HG02870 (cell line): ENCODE measurements around the gene FAU.
"Not testable (repeated sequence)": the region's sequence is repeated elsewhere in the genome, so short reads cannot be mapped to it uniquely, and the experiment has no call there.

Experiments used
- ATAC-seq: cut with Tn5 transposase; IDR thresholded peaks from one replicate; pipeline ENCODE4 v1.9.1; 2021; ENCODE audit warnings: mild to moderate bottlenecking, moderate library complexity; ENCODE audit not compliant: unreplicated experiment

The FAU gene

DNA sequence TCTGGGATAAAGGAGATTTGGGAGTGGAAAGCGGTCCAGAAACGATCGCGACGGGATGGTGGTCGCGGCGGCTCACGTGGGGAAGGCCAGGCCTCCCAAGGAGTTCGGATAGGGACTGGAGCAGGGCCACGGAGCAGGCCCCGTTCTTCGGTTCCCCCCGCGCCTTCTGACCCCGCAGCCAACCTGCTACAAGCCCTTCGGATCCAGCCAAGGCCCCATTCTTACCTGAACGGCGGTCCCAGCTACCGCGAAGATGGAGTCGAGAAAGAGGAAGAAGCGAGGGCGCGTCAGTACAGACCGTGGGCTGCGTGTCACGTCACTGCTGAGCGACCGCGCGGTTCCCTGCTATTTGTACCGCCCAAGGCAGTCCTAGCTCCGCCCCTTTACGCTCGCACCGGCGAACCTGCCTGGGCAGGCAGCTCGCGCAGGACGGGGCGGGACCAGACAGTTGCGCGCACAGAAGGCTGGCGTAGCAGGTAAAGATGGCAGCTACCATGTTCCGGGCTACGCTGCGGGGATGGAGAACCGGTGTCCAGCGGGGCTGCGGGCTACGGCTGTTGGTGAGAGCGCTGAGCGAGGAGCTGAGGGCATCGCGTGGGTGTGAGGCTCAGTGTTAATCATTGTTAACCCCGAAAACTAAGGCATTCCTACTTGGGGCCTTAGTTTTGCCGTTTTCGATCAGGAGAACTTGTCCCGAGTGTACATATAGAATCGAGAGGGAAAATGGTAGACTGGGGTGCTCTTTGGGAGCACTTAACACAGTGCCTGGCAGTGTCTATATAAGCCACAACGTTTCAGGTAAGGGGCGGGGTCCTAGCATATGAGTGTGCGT, at the start of gene FAU, which contains the start of gene MRPL49:
FAU (minus strand) TSS at position 270 of the 832 bp plus-strand sequence. CDS start 321 bp downstream, outside the sequence.
MRPL49 (plus strand) TSS at position 457 of the 832 bp plus-strand sequence; CDS start at position 483, 26 bp downstream.
- peak; percentile 56 for ATAC-seq

DNA sequence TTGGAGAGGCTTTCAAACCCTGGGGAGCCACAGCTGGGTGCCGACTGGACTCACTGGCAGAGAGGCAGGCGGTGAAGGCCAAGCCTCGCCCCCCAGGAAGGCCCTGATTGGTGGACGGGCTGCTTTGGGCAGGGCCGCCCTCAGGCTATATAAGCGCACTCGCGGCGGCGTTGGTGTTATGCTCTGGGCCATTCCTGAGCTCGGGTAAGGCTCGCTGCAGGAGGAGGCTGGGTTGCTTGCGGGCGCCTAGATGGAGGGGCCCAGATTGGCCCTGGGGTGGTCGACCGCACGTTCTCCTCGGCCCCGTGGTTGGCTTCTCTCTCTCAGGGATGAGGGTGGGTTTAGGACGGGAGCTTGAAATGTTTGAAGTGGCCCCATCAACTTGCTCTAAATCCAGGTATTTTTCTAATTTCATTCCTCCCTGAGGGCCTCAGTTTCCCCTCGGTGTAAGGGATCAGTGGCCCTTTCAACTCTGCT, 48.2 kb upstream of the FAU start, which contains the start of gene SPDYC:
SPDYC (plus strand) TSS at position 176 of the 477 bp plus-strand sequence. CDS start 1,125 bp downstream, outside the sequence.
- ATAC-seq = no peak

DNA sequence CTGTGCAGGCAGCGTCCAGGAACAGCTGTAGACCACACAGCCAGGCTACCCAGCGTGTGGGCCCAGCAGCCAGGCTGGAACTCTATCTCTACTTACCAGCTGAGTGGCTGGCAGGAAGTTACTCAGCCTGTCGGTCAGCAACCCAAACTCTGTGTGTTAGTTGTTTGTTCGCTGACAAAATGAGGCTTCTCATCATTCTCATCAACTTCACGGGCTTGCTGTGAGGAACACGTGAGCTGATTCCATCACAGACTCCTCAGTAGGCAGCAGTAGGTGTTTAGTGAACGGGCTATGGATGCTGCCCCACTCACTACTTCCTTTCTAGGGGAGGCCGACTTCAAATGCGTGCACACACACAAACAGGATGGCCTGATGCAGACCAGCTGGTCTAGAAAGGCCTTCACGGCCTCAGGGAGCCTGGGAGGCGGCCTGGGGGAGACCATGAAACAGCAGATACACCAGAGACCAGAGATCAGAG, 47.3 kb upstream of the FAU start:
- no peak for ATAC-seq

DNA sequence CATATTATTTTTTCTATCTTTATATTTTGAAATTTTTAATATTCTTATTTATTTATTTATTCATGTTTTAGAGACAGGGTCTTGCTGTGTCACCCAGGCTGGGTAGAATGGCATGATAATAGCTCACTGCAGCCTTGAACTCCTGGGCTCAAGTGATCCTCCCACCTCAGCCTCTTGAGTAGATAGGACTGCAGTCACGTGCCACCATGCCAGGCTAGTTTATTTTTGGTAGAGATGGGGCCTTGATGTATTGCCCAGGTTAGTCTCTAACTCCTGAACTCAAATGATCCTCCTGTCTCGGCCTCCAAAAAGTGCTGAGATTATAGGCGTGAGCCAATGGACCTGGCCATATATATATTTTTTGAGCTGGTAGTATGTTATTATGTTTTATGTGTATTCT, 45.7 kb upstream of the FAU start:
- ATAC-seq = no peak

DNA sequence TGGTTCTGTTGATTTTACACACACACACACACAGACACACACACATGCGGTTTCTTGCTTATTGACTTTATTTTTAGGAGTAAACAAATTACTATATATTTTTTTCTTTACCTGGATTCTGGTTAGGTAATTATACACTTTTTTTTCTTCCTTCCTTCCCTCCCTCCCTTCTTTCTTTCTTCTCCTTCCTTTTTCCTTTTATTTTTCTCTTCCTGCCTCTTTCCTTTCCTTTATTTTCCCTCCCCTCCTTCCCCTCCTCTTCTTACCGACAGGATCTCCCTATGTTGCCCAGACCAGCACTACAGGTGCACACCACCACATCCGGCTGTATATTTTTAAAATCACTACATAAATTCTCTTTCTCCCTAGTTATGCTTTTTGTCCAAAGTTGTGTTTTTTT, 45.0 kb upstream of the FAU start:
- no peak for ATAC-seq

DNA sequence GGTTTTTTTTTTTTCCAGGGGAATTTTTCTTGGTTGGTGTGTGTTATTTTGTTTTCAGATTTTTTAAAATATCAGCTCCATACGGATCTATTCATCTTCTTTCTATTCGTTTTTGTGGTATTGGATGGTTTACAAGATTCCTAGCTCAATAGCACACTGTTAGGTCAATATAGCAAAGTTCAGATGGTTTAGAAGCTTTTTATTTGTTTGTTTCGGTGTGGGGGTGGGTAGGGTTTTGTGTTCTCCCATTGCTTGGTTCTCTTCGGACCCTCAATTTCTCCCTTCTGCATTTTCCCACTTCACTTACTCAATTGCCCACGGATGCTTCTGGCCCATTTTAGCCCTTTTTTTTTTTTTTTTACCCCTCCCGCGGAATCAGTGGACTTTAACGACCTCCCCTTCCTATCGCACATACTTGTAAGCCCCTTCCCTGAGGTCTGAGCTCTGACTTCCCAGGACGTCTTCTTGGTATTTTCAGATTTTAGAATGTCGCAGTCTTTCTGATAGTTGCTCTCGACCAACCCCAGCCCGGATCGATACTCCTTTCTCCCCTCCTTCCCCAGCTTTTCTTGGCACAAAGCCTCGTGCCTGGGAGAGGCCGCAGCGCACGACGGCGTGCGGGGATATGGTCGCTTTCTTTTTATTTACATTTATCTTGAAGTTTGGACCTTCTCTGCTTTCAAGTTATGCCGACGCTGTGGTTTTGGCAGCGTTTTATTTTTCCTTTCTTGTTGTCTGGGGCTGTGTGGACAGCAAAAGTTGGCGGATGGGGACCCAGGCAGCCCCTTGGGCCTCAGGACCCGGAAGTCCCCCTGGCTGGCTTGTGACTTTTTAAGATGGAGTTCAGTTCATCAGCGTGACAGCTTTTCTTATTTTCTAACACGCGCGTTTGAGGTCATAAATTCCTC, 43.7 kb upstream of the FAU start:
- ATAC-seq = no peak

DNA sequence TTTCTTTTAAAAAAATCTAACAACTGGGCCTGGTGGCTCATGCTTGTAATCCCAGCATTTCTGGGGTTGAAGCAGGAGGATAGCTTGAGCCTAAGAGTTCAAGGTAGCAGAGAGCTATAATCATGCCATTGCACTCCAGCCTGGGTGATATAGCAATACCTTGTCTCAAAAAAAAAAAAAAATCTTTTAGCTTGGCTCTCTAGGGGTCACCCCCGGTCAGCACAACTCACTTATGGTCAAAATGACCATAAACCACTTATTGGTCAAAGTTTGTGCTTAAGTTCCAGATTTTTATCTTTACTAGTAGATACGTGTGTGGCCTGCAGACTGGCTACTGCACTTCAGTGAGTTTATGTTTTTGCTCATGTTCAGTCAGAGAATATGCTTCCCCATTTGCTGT, 41.8 kb upstream of the FAU start:
- no peak for ATAC-seq

DNA sequence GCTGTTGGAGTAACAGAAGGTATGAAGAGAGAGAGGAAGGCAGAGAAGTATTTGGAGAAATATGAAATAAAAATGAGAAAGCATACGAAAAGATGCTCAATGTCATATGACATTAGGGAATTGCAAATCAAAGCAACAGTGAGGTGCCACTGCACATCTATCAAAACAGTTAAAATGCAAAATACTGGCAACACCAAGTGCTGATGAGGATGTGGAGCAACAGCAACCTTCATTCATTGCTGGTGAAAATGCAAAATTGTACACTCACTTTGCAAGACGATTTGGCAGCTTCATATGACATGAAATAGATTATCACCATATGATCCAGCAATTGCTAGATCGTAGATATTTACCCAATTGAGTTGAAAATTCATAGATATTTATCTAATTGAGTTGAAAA, 38.7 kb upstream of the FAU start:
- ATAC-seq = no peak

DNA sequence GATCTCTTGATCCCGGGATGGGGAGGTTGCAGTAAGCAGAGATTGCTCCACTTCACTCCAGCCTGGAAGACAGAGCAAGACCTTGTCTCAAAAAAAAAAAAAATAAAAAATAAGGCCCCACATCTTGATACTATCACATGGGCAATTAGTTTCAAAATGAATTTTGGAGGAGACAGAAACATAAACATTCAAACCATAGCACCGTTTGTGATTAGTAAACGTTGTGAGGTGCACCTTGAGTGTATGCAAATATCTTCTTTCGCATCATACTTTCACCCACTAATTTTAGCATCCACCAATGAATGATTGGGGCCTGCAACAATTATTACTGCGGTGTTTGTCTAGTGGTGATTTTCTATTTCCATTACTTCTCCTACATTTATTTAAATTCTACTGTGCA, 37.1 kb upstream of the FAU start:
- ATAC-seq = no peak

DNA sequence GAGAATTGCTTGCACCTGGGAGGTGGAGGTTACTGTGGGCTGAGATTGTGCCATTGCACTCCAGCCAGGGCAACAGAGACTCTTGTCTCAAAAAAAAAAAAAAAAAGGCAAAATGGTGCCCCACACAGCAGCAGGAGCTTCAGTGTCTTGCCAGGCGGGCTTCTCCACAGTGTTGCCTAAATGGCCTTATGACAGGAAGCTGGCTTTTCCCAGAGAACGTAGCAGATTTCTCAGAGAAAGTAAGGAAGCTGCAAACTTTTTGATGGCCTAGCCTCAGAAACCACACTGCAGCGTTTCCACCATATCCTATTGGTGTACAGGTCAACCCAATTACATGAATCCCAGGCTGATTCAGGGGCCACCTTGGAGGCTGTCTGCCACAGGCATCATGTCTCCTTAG, 35.4 kb upstream of the FAU start:
- no peak for ATAC-seq

DNA sequence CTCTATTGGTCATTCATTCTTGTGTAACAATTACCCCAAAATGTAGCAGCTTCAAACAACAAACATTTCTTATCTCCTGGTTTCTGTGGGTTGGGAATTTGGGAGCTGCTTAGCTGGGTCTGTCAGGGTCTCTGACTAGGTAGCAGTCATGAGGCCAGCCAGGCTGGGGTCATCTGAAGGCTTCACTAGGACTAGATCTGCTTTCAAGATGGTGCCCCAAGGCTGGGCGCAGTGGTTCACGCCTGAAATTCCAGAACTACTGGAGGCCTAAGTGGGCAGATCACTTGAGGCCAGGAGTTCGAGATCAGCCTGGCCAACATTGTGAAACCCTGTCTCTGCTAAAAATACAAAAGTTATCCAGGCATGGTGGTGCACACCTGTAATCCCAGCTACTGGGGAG, 35.0 kb upstream of the FAU start:
- no peak for ATAC-seq

DNA sequence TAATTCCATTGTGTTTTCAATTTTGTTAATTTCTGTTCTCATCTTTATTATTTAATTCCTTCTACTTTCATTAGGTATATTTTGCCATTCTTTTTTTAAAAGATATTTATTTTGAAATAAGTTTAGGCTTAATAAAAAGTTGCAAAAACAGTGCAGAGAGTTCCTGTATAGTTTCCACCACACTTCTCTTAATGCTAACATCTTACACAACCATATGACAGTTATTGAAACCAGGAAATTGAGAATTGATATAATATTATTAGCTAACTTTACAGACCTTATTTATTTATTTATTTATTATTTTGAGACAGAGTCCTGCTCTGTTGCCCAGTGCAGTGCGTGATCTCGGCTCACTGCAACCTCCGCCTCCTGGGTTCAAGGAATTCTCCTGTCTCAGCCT, 34.3 kb upstream of the FAU start:
- no peak for ATAC-seq

DNA sequence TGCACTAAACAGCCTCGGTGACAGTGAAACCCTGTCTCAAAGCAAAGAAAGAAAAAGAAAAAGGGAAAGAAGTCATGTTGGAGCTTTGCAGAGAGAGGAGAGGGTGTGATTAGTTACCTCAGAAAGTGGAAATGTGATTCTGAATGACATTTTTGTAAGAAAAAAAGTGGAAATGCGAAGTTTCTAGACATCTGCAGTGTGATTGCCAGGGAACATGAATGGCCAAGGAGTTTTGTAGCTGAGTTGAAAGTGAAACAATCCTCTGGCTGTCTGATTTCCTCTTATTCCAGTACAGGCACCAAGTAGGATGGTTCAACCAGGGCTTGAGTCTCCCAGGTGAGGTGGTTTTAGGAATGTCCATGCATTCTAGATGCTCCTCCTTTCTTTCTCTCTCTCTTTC, 30.2 kb upstream of the FAU start:
- no peak for ATAC-seq

DNA sequence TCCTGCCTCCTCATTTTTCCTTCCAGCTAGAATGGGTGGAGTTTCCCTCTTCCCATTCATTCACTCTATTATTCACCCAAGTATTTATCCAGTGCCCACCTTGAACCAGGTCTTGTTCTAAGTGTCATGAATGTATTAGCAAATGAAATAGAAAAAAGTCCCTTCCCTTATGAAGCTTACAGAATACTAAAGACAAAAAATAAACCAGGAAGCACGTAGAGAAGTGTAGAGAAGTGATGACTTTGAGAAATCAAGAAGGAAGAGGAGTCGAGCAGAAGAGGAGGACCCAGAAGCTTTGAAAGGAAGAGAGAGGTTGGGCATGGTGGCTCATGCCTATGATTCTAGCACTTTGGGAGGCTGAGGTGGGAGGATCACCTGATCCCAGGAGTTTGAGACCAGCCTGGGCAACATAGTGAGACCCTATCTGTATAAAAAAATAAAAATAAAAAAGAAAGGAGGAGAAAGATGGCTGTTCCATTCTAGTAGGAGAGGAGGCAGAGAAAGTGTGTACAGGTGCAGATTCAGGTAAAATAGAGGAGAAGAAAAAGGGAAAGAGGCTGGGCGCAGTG, 29.5 kb upstream of the FAU start:
- ATAC-seq = no peak

DNA sequence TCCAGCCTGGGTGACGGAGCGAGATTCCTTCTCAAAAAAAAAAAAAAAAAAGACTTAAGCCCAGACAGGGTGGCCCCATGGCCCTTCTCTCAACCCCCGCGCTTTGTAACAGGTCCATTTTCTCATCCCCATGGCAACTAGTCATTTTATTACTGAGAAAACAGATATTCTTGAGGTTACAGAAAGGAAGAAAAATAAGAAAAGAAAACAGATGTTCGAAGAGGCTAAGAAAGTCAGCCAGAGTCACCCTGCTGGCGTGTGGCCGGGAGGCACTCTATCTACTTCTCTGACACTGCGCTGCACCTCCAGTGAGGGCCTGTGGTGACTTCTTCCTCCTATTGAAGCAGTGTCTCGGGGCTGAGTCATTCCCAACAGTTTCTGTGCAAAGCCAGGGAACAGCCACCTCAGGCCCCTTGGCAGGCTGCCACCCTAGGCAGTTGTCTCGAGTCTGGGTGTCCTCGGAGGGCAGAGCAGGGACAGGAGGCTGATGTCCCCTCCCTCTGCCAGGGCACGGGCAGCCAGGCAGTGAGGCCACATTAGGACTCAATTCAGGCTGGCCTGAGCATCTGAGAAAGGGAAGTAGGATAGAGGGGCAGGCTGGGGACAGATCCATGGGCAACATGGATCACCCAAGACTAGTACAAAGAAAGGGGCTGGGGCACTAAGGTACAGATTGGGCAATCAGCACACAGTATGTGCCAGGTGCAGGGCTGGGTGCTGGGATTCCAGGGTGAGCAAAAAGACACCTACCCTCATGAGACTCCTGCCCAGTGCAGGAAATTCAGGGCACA, 28.8 kb upstream of the FAU start:
- no peak for ATAC-seq

DNA sequence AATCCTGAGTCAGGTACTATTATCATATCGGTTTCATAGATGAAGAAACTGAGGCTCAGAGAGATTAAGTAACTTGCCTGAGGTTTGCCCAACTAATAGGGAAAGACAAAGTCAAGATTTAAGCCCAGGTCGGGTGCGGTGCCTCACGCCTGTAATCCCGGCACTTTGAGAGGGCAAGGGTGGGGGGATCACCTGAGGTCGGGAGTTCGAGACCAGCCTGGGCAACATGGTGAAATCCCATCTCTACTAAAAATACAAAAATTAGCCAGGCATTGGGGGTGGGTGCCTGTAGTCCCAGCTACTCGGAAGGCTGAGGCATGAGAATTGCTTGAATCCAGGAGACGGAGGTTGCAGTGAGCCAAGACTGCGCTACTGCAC, 28.2 kb upstream of the FAU start:
- not testable (repeated sequence) for ATAC-seq

DNA sequence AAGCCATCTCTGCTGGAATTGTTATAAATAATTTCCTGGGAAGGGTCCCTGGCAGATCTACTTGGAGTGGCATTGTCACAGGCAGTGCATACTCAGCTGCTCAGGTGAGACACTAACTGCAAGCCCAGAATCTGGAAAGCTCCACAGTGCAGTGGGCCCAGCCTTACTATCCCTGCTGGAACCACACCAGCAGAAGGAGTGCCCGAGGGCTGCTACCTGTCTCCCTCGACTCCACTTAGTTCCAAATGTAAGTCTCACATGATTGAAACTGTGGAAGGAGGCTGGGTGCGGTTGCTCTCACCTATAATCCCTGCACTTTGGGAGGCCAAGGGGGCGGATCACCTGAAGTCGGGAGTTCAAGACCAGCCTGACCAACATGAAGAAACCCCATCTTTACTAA, 26.7 kb upstream of the FAU start:
- no peak for ATAC-seq

DNA sequence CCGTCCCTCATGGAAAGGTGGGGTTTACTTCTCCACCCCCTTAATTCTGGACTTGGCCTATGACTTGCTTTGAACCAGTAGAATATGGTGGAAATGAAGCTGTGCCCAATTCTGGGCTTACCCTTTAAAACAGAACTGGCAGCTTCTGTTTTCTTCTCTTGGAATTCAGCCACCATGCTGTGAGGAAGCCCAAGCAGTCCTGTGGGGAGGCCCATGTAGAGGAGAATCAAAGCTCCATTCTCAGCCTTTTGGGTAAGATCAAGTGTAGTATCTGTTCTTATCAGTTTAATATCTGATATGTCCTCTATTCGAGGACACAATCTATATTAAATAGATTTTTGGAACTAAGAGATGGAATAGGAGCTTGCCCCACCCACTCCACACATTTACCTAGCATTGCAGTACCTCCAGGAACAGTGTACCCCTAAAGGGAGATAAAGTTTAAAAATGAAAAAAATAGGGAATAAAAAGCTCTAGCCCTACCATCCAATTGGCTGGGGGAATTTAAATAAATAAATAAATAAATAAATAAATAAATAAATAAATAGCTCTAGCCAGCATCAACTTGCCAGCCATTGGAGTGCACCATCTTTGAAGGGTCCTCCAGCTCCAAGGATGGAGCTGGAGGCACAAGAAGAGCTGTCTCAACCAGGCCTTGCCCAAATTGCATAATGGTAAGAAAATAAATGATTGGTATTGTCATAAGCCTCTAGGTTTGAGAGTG, 25.6 kb upstream of the FAU start:
- ATAC-seq = no peak

DNA sequence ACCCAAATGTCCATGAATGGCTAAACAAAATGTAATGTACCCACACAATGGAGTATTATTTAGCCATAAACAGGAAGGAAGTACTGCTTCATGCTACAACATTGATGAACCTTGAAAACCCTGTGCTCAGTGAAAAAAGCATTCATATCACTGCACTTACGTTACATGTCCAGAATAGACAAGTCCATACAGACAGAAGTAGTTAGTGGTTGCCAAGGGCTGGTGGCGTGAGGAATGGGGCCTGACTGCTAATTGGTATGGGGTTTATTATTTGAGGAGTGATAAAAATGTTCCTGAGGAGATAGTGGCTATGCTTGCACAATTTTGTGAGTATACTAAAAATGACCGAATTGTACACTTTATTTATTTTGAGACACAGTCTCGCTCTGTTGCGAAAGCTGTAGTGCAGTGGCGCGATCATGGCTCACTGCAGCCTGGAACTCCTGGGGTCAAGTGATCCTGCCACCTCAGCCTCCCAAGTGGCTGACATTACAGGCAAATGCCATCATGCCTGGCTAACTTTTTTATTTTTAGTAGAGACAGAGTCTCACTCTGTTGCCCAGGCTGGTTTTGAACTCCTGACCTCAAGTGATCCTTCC, 20.1 kb upstream of the FAU start:
- ATAC-seq = no peak
